Glutamatergic neuron (in vitro differentiated cells): Measurements from ENCODE around the gene GATAD2B. TPM values are rescaled to one million over a fixed set of nuclear protein-coding genes. Genes with fewer than 3 reads are reported as not detected.
A peak's percentile ranks its signal among the peaks of the same experiment; 100 is the strongest.

Source experiments
- DNase-seq: peaks from one replicate; pipeline ENCODE4 v3.0.0; 2022
- H3K27ac Mint-ChIP-seq: one replicate; pipeline ENCODE4 v1.8.0; 2020; ENCODE audit warnings: mild to moderate bottlenecking, mixed read lengths, inconsistent platforms; ENCODE audit not compliant: unreplicated experiment
- H3K27me3 Mint-ChIP-seq: one replicate; pipeline ENCODE4 v1.8.0; 2020; ENCODE audit warnings: mild to moderate bottlenecking, moderate library complexity, mixed read lengths, inconsistent platforms; ENCODE audit not compliant: unreplicated experiment
- H3K36me3 Mint-ChIP-seq: one replicate; pipeline ENCODE4 v1.8.0; 2020; ENCODE audit warnings: mild to moderate bottlenecking, mixed read lengths, inconsistent platforms; ENCODE audit not compliant: unreplicated experiment
- H3K4me1 Mint-ChIP-seq: one replicate; pipeline ENCODE4 v1.8.0; 2020; ENCODE audit warnings: mild to moderate bottlenecking, low read depth, mixed read lengths, inconsistent platforms; ENCODE audit not compliant: unreplicated experiment
- H3K4me3 Mint-ChIP-seq: one replicate; pipeline ENCODE4 v1.8.0; 2020; ENCODE audit warnings: mild to moderate bottlenecking, mixed read lengths, inconsistent platforms; ENCODE audit not compliant: unreplicated experiment
- H3K9me3 Mint-ChIP-seq: one replicate; pipeline ENCODE4 v1.8.0; 2020; ENCODE audit warnings: mild to moderate bottlenecking, moderate library complexity, mixed read lengths, inconsistent platforms; ENCODE audit not compliant: unreplicated experiment
- CTCF ChIP-seq: fragments of 200-600 bp; sonication (generic); IDR thresholded peaks from one replicate; pipeline ENCODE4 v1.5.0; 2021; ENCODE audit not compliant: partially characterized antibody, unreplicated experiment
- total RNA-seq: library from RNA; stranded (reverse); fragmentation: NEBNext Ultra II Directional; extraction: Animal tissue kit (Norgen Biotek cat#: 25700); gene quantifications from one replicate; pipeline ENCODE4 v1.2.1, GENCODE V29; 2021; ENCODE audit not compliant: unreplicated experiment

GATAD2B gene
- total RNA-seq, 1 donor from 2014 or later = 57.6 TPM

- Mint-ChIP-seq H3K9me3 (peaks cover 5% of the 10 kb centered on the region), H3K4me1 (peaks cover 24% of the 10 kb centered on the region), H3K36me3 (no peaks in the 10 kb centered on the region), H3K27ac (no peak overlapping the region), H3K4me3 (no peak overlapping the region), H3K27me3 (peaks cover 7% of the 10 kb centered on the region)
- TF ChIP-seq CTCF = no peak
- DNase-seq = no peak
These were observed 149.5 kb downstream of the GATAD2B start for GRCh38 chr1:153773096-153773921.

- Mint-ChIP-seq H3K36me3 (no peaks in the 10 kb centered on the region), H3K4me1 (peaks cover 24% of the 10 kb centered on the region), H3K9me3 (peaks cover 5% of the 10 kb centered on the region), H3K27ac (no peak overlapping the region), H3K27me3 (peaks cover 4% of the 10 kb centered on the region), H3K4me3 (no peak overlapping the region)
- peak; percentile 80 for DNase-seq
- TF ChIP-seq CTCF = peak; percentile 63
These were observed 150.8 kb downstream of the GATAD2B start for GRCh38 chr1:153771841-153772593.

- TF ChIP-seq CTCF = no peak
- peaks cover 3% of the 10 kb centered on the region for H3K9me3 Mint-ChIP-seq
- H3K36me3 Mint-ChIP-seq = no peaks in the 10 kb centered on the region
- peak overlapping the region; percentile 49 for H3K4me3 Mint-ChIP-seq
- no peak for DNase-seq
- peaks cover 19% of the 10 kb centered on the region for H3K4me1 Mint-ChIP-seq
- peaks cover 3% of the 10 kb centered on the region for H3K27me3 Mint-ChIP-seq
- peak overlapping the region; percentile 73 for H3K27ac Mint-ChIP-seq
These were observed 151.5 kb downstream of the GATAD2B start for GRCh38 chr1:153771261-153771660.

- Mint-ChIP-seq H3K4me1 (peaks cover 19% of the 10 kb centered on the region), H3K27me3 (peaks cover 3% of the 10 kb centered on the region), H3K27ac (peak overlapping the region; percentile 82), H3K4me3 (no peak overlapping the region), H3K36me3 (no peaks in the 10 kb centered on the region), H3K9me3 (peaks cover 3% of the 10 kb centered on the region)
- no peak for DNase-seq
- TF ChIP-seq CTCF = no peak
These were observed 152.0 kb downstream of the GATAD2B start for GRCh38 chr1:153770797-153771196.

- no peak for DNase-seq
- TF ChIP-seq CTCF = no peak
- H3K36me3 Mint-ChIP-seq = no peaks in the 10 kb centered on the region
- peaks cover 3% of the 10 kb centered on the region for H3K9me3 Mint-ChIP-seq
- H3K4me1 Mint-ChIP-seq = peaks cover 15% of the 10 kb centered on the region
- H3K27me3 Mint-ChIP-seq = peaks cover 2% of the 10 kb centered on the region
- H3K27ac Mint-ChIP-seq = peak overlapping the region; percentile 59
- H3K4me3 Mint-ChIP-seq = no peak overlapping the region
These were observed 153.6 kb downstream of the GATAD2B start for GRCh38 chr1:153769221-153769620.
